GM23338 (cell line): ENCODE results near the gene ADAM17. TPM values are rescaled to one million over a fixed set of nuclear protein-coding genes. Genes with fewer than 3 reads are reported as not detected.

Experiments used
- ATAC-seq: fragments of 200-7000 bp; cut with Tn5 transposase; 3 replicates; pipeline ENCODE4 v1.9.1; 2020
- DNase-seq: peaks from one replicate; pipeline ENCODE4 v3.0.0-alpha.2; 2015; ENCODE audit warnings: low spot score
- H2AFZ ChIP-seq: fragments of 200-600 bp; sonication (generic); 2 replicates; pipeline ENCODE4 v1.8.0; 2016; ENCODE audit warnings: antibody characterized with exemption, mild to moderate bottlenecking, moderate library complexity
- H3F3A ChIP-seq: fragments of 200-600 bp; sonication (generic); replicated peaks from 2 replicates; pipeline ENCODE4 v1.8.0; 2017; ENCODE audit warnings: antibody characterized with exemption, mixed run types, low read depth
- H3K27ac ChIP-seq: fragments of 200-600 bp; sonication (generic); 2 replicates; pipeline ENCODE4 v1.6.1; 2016; ENCODE audit warnings: low read depth
- H3K27me3 ChIP-seq: fragments of 200-600 bp; sonication (generic); 2 replicates; pipeline ENCODE4 v1.8.0; 2016; ENCODE audit warnings: mild to moderate bottlenecking, mixed run types, moderate library complexity; ENCODE audit not compliant: insufficient read depth
- H3K36me3 ChIP-seq: fragments of 200-600 bp; sonication (generic); 2 replicates; pipeline ENCODE4 v1.8.0; 2016; ENCODE audit warnings: mild to moderate bottlenecking; ENCODE audit not compliant: insufficient read depth
- H3K4me1 ChIP-seq: fragments of 200-600 bp; sonication (generic); 2 replicates; pipeline ENCODE4 v1.8.0; 2016; ENCODE audit warnings: mild to moderate bottlenecking, moderate library complexity; ENCODE audit not compliant: insufficient read depth
- H3K4me2 ChIP-seq: fragments of 200-600 bp; sonication (generic); 2 replicates; pipeline ENCODE4 v1.7.1; 2017; ENCODE audit warnings: mixed run types
- H3K4me3 ChIP-seq: fragments of 200-600 bp; sonication (generic); 2 replicates; pipeline ENCODE4 v1.6.1; 2016; ENCODE audit warnings: mixed run types
- H3K79me2 ChIP-seq: fragments of 200-600 bp; sonication (generic); replicated peaks from 2 replicates; pipeline ENCODE4 v1.8.0; 2017; ENCODE audit warnings: mild to moderate bottlenecking; ENCODE audit not compliant: insufficient read depth
- H3K9me2 ChIP-seq: fragments of 200-600 bp; sonication (generic); 2 replicates; pipeline ENCODE4 v1.8.0; 2017; ENCODE audit not compliant: insufficient read depth
- H4K20me1 ChIP-seq: fragments of 200-600 bp; sonication (generic); replicated peaks from 2 replicates; pipeline ENCODE4 v1.8.0; 2017; ENCODE audit warnings: mild to moderate bottlenecking; ENCODE audit not compliant: insufficient read depth
- H3K27ac Mint-ChIP-seq: 2 replicates; pipeline ENCODE4 v1.8.0; 2020; ENCODE audit warnings: inconsistent platforms, mild to moderate bottlenecking, moderate library complexity, mixed read lengths
- H3K27me3 Mint-ChIP-seq: 3 replicates; pipeline ENCODE4 v1.8.0; 2022; ENCODE audit warnings: low read depth, mild to moderate bottlenecking, moderate library complexity, mixed read lengths, inconsistent platforms; ENCODE audit not compliant: insufficient read depth, poor library complexity
- H3K36me3 Mint-ChIP-seq: 3 replicates; pipeline ENCODE4 v1.8.0; 2021; ENCODE audit warnings: low read depth, mild to moderate bottlenecking, inconsistent platforms, moderate library complexity, mixed read lengths
- H3K4me1 Mint-ChIP-seq: 3 replicates; pipeline ENCODE4 v1.8.0; 2020; ENCODE audit warnings: mild to moderate bottlenecking, inconsistent platforms, mixed read lengths
- H3K4me3 Mint-ChIP-seq: 3 replicates; pipeline ENCODE4 v1.8.0; 2021; ENCODE audit warnings: moderate library complexity, mild to moderate bottlenecking, inconsistent platforms, mixed read lengths
- H3K9me3 Mint-ChIP-seq: 3 replicates; pipeline ENCODE4 v1.8.0; 2020; ENCODE audit warnings: moderate library complexity, mild to moderate bottlenecking, inconsistent platforms, mixed read lengths
- CREB1 ChIP-seq: fragments of 250-450 bp; sonication (Bioruptor Pico); IDR thresholded peaks from 2 replicates; pipeline ENCODE4 v1.5.0; 2020; ENCODE audit warnings: low read depth, mild to moderate bottlenecking, moderate library complexity
- CTCF ChIP-seq, 2 experiments: fragments of 200-600 bp in 1 of 2; sonication (generic) in 1 of 2; conservative IDR thresholded peaks; 2 replicates each; pipeline versions ENCODE4 v1.5.1 to v1.6.1; 2016 to 2017; ENCODE audit warnings: antibody characterized with exemption in 2 of 2, low read depth in 2 of 2, mild to moderate bottlenecking in 2 of 2, moderate library complexity in 1 of 2
- EZH2 ChIP-seq: fragments of 200-600 bp; sonication (generic); IDR thresholded peaks from one replicate; pipeline ENCODE4 v1.8.0; 2017; ENCODE audit warnings: antibody characterized with exemption, mild to moderate bottlenecking, low read depth; ENCODE audit not compliant: unreplicated experiment
- EZH2phosphoT487 ChIP-seq: fragments of 200-600 bp; sonication (generic); IDR thresholded peaks from one replicate; pipeline ENCODE4 v1.8.1; 2018; ENCODE audit warnings: antibody characterized with exemption; ENCODE audit not compliant: unreplicated experiment
- JUNB ChIP-seq: IDR thresholded peaks from one replicate; pipeline ENCODE4 v1.6.1; 2016; ENCODE audit warnings: antibody characterized with exemption; ENCODE audit not compliant: unreplicated experiment
- NANOG ChIP-seq: IDR thresholded peaks from 2 replicates; pipeline ENCODE4 v1.6.1; 2016; ENCODE audit warnings: antibody characterized with exemption, borderline replicate concordance
- REST ChIP-seq: IDR thresholded peaks from one replicate; pipeline ENCODE4 v1.6.1; 2018; ENCODE audit warnings: antibody characterized with exemption; ENCODE audit not compliant: unreplicated experiment
- STAT1 ChIP-seq: IDR thresholded peaks from one replicate; pipeline ENCODE4 v1.6.1; 2016; ENCODE audit warnings: antibody characterized with exemption; ENCODE audit not compliant: unreplicated experiment
- ZNF114 ChIP-seq: fragments of 250-450 bp; sonication (Bioruptor Pico); IDR thresholded peaks from 2 replicates; pipeline ENCODE4 v1.5.0; 2020; ENCODE audit warnings: mild to moderate bottlenecking, moderate library complexity
- ZNF331 ChIP-seq: fragments of 250-450 bp; sonication (Bioruptor Pico); IDR thresholded peaks from 2 replicates; pipeline ENCODE4 v1.5.0; 2020; ENCODE audit warnings: low read depth, mild to moderate bottlenecking, moderate library complexity
- polyA plus RNA-seq: library from polyadenylated mRNA; unstranded; fragments of >200 nt; fragmentation: Nextera tagmentation; extraction: Ambion mirVana; gene quantifications from 2 replicates; pipeline ENCODE4 v1.2.1, GENCODE V29; 2016
- total RNA-seq: library from RNA; depleted of rRNA; stranded (reverse); fragments of >200 nt; shearing (Covaris generic); gene quantifications from 2 replicates; pipeline ENCODE4 v1.2.3, GENCODE V29; 2014
- TF ChIP-seq, protein P1 (sequence below): IDR thresholded peaks from 2 replicates; pipeline ENCODE4 v1.6.1; 2016; ENCODE audit warnings: antibody characterized with exemption

Gene ADAM17
- total and polyA plus RNA-seq, 2 experiments from 2014 or later: 8.3 to 23.5 TPM

- TF ChIP-seq EZH2phosphoT487: no peak
- TF ChIP-seq CREB1 (CRISPR knock-in tag): no peak
- no peak for TF ChIP-seq EZH2
- no peak for TF ChIP-seq STAT1
- TF ChIP-seq JUNB: no peak
- no peak for TF ChIP-seq REST
Measured at GRCh38 chr2:9441556-9441955, 114.1 kb downstream of the ADAM17 start (continued).

GRCh38 chr2:9440058-9440727, 115.4 kb downstream of the ADAM17 start:
- no peaks in the 10 kb centered on the region for H3K27me3 ChIP-seq
- H3K27ac ChIP-seq: no peak overlapping the region
- Mint-ChIP-seq H3K4me3 (no peak overlapping the region), H3K27ac (no peak overlapping the region), H3K9me3 (no peaks in the 10 kb centered on the region), H3K4me1 (no peaks in the 10 kb centered on the region), H3K27me3 (no peaks in the 10 kb centered on the region), H3K36me3 (peaks cover 69% of the 10 kb centered on the region)
- no peaks in the 10 kb centered on the region; the same call in 1 of the 2 replicates for H4K20me1 ChIP-seq
- DNase-seq: no peak
- no peak overlapping the region for H2AFZ ChIP-seq
- no peak overlapping the region for H3K4me3 ChIP-seq
- H3K4me1 ChIP-seq: no peaks in the 10 kb centered on the region
- H3K4me2 ChIP-seq: no peak overlapping the region
- H3K9me2 ChIP-seq: no peaks in the 10 kb centered on the region
- H3K79me2 ChIP-seq: no peaks in the 10 kb centered on the region
- no peaks in the 10 kb centered on the region for H3F3A ChIP-seq
- no peak for ATAC-seq
- peaks cover 54% of the 10 kb centered on the region for H3K36me3 ChIP-seq
- TF ChIP-seq ZNF114 (CRISPR knock-in tag) (no peak), EZH2 (no peak), NANOG (no peak), JUNB (no peak), ZNF331 (no peak), CTCF (conservative IDR thresholded peaks at IDR 0.05; ENCODE audit: low read depth in 2 of 2) (no peak), EZH2phosphoT487 (no peak), CREB1 (CRISPR knock-in tag) (no peak), REST (no peak)
- TF ChIP-seq, protein P1, sequence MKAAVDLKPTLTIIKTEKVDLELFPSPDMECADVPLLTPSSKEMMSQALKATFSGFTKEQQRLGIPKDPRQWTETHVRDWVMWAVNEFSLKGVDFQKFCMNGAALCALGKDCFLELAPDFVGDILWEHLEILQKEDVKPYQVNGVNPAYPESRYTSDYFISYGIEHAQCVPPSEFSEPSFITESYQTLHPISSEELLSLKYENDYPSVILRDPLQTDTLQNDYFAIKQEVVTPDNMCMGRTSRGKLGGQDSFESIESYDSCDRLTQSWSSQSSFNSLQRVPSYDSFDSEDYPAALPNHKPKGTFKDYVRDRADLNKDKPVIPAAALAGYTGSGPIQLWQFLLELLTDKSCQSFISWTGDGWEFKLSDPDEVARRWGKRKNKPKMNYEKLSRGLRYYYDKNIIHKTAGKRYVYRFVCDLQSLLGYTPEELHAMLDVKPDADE: no peak
